GM19025 (cell line): ENCODE measurements around the gene CTSL.

ENCODE experiments used
- ATAC-seq: cut with Tn5 transposase; IDR thresholded peaks from one replicate; pipeline ENCODE4 v1.9.1; 2021; ENCODE audit warnings: mild to moderate bottlenecking, low read depth, moderate library complexity; ENCODE audit not compliant: unreplicated experiment

CTSL gene

DNA sequence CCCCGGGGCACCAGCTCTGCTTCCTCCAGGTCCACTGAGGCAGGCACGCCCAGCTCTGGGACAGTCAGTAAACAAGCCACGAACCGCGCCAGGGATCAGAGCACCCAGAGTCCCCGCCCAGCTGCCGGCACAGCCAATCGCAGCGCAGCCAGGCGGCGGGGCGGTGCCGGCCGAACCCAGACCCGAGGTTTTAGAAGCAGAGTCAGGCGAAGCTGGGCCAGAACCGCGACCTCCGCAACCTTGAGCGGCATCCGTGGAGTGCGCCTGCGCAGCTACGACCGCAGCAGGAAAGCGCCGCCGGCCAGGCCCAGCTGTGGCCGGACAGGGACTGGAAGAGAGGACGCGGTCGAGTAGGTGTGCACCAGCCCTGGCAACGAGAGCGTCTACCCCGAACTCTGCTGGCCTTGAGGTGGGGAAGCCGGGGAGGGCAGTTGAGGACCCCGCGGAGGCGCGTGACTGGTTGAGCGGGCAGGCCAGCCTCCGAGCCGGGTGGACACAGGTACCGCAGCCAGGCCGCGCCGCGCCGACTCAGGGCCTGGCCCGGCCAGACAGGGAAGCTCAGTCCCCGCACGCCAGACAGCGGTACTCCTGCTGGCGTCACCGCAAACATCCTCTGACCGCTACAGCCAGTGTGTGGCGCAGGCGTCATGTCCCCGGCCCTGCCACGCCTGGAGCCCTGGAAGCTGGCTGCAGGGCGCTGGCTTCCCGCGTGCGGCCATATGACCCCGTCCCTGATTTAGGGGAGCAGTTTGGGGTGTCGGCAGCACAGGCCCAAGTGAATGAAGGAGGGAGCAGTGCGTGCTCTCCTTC, at the start of gene CTSL:
Gene CTSL (plus strand): TSS at position 220 of the 810 bp plus-strand sequence. CDS start 1,485 bp downstream, outside the sequence.
- no peak for ATAC-seq

DNA sequence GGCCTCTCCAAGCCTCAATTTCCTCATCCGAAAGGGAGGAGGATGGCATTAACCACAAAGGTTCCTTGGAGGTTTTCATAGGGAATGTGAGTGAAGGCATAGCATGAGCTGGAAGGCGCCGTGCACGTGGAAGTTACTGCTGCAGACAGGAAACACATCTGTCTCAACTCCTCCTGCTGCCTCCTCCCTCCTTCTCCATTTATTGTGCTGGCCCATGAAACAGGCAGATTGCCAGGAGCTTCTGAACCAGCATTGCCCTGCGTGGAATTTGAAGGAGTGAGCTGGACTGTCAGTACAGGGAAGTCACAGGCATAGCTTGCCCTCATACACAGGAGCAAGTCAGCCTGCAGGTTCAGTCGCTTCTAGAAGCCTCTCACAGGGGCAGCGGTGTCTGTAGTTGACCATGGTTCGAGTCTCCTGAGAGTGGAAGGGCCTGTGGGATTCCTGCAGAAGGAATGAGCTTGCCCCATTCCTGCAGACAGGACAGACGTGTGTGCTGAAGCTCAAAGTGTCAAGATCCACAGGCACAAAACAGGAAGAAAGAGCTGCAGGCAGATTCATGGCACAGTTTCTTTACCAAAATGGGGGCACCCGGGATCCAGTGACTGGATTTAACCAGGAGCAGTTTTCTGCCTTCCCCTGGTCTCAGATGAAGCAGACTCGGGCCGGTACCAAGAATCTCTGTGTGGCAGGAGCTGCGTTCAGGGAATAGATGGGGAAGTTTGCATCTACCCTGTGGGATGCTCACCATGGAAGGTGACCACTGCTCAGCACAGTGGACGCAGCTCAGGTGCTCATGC, 48.7 kb upstream of the CTSL start:
- ATAC-seq: no peak

DNA sequence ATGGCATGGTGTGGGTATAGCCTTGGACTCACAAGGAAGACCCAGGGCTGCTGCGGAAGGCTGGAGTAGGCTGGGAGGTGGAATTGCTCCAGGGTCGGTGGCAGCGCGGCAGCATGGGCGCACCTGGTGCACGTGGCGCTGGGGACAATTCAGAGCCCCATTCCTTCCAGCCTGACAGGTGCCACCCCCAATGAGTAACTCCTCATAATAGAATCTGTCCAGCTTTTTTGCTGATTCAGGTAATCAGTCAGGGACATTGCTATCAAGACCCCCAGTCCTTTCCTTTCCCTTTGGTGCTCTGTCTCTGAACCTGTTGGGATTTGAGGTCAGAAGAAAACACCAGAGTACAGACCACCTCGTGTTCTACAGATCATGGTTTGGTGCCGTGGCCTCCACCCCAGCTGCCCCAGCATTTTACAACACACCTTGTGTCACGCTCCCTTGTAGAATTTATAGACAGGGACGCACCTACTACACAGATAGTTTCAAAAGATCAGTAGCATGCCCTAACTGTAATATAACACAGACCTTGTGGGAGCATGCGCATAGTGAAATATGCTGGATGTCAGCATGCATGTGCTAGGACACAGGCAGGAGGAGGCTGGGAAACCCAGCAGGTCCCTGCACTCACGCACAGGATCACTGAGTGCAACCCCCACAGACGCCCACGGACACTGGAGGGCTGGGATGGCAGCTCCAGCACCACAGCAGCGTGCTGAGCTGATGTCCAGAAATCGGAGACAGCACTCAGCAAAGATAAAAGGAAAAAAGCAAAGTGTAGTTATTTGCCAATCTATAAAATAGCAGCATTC, 47.9 kb upstream of the CTSL start:
- no peak for ATAC-seq

DNA sequence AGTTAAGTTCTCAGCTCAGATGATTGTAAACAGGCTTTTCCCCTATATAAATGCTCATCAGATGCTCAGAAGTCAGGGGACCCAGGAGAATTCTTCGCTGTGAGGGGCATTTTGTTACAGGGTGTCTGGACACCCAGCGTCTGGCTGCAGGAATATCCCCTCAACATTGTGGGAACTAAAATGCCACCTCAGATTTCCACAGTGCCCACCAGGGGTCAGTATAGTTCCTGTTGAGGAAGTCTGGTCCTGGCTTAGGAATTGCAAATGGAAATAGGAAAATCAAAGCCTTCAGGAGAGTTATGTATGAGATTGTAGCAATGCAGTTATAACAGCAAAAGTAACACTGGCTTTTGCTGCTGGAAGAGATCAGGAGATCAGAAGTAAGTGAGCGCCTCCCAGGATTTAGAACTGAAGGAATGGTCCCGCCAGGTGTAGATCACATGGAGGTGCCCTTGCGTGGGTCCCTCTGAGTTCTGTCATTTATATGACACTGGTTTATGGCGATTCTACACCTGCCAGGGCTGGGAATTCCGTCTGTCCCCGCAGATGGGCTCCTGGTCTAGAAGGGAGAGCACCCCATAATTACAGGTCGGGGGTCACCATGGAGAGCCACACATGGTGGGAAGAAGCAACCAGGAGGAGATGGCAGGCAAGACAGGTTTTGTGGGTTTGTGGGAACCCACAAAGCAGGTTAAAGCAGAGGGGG, 47.1 kb upstream of the CTSL start:
- no peak for ATAC-seq

DNA sequence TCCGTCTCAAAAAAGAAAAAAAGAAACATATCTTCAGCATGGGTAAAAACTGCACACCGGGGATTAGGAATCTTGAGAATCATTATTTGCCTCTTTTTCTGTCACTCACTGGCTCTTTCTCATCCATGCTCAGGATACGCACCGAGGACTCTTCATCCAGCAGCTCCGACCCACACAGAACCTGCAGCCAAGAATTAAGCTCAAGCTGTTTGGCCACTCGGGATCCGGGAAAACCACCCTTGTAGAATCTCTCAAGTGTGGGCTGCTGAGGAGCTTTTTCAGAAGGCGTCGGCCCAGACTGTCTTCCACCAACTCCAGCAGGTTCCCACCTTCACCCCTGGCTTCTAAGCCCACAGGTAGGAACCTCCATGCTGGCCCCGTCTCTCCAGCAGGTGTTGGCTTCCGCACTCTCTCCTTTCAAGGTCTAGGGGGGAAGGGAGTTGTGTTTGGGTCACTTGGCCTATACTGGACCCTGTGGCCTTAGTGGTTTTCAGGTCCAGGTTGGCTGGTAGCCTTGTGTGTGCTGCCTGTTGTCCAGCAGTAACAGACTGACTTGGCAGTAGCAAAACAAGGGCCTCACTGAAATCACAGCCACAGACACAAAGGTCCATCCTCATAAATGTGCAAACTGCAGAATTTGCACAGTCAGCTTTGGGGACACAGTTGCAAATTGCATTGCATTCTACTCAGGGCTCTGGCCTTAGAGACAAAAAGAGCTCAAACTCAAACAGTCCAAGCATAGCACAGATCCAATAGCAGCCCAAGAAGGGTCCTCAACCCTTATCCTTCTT, 44.5 kb upstream of the CTSL start:
- no peak for ATAC-seq

DNA sequence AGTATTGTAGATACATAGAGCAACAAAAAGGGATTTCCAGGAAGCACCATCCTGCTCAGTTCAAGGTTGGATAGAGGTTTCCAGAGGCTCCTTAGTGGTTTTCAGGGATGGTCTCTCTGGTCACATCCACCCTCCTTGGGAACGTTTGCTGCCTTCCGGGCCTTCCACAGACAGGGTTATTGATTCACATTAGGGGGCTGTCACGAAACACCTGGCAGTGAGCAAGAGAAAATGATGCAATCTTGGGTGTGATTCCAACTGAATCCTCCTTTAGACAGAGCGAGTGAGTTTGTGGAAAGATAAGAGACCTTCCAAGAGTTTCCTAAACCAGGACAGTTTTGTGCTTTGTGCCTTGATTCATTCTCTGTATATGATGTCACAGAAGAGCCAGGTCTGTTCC, 43.8 kb upstream of the CTSL start:
- ATAC-seq: no peak

DNA sequence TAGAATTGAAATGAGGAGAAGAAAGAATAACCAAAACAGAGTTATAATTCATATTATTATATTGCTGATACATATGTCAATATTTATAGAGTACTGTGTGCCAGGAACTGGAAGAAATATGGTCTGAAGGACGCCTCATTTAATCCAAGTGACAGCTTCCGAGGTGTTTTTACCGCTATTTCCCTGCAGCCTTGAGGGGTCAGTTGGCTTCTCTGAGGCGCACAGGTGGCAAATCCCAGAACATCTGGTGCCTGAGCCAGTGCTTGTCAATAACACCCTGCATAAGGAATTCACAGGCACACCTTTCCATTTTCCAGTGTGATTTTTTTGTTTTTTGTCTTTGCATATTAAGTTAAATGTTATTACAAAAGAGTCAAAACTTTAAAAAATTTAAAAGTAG, 43.3 kb upstream of the CTSL start:
- ATAC-seq: no peak

DNA sequence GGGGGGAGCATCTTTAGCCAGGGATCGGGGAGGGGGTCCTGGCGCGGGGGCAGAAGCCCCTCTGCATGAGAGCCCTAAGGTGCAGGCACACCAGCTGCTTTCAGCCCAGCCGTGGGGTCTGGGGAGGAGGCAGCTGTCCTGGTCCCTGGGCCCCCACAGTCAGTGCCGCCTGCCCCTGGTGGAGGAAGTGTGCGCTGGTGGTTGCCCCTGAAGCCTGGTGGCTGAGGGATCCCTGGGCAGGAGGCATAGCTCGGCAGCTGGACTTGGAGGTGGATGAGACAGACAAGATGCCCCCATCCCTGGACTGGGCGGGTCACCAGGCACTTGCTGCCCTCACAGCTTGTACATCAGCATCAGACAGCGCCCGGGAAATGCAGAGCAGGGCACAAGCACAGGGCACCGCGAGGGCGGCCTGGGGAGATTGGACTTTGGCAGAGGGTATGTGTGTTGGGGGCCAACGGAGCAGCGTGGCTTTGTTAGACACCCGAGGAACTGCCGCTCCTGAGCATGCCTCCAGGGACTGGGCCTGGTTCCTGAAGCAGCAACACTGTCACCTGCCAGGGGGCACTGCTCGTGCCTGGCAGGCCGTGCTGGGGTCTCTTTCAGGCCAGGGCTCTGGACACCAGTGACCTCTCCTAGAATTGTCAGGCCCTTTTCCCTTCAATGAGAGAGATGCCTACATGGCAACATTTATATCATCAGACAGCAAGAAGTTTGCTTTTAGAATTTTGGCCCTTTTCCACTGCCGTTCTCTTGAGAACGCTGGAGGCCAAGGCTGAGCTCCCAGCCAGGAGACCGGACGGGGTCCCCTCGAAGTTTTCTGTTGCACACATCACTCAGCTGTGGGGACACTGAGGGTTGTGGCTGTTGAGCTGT, 41.9 kb upstream of the CTSL start:
- no peak for ATAC-seq

DNA sequence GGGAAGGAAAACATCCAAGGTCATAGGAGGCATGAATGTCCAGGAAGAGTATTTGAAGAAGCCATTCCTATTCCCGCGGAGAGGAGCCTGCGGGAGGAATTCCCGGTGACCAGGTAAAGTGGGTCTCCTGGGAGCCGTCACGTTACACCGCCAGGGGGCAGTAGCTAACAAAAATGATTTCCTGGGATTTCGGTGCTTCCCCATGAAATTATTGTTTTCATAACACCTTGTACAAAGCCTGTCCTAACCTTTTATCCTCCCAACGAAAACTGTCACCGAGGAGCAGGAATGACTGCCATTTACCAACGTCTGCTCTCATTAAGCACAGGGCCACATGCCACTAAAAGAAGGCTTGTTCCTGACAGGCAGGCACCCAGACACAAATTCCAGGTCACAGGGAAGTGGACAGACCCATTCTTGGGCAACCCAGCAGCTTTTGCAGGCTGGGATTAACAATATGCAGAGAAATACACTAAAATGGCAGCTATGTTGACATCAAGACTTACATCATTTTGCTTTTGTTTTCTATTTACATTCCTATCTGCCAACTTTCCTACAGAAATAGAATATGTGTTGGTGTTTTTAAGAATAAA, 41.2 kb upstream of the CTSL start:
- no peak for ATAC-seq

DNA sequence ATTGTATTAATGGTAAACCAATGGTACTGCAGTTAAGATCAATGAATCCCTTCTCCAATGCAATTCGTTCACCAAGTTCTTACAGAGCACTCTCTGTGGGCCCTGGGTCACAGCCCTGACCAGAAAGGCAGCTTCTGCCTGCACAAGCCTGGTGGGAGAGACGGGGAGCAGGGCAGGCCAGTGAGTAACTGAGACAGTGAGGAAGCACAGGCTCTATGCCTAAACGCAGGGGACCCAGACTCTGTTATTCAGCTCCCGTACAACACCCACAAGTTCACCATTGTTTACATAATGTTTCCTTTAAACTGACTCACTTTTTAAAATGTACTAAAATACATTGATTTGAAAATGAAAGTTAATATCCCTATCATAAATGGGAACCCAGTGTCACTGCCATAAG, 40.5 kb upstream of the CTSL start:
- ATAC-seq: no peak

DNA sequence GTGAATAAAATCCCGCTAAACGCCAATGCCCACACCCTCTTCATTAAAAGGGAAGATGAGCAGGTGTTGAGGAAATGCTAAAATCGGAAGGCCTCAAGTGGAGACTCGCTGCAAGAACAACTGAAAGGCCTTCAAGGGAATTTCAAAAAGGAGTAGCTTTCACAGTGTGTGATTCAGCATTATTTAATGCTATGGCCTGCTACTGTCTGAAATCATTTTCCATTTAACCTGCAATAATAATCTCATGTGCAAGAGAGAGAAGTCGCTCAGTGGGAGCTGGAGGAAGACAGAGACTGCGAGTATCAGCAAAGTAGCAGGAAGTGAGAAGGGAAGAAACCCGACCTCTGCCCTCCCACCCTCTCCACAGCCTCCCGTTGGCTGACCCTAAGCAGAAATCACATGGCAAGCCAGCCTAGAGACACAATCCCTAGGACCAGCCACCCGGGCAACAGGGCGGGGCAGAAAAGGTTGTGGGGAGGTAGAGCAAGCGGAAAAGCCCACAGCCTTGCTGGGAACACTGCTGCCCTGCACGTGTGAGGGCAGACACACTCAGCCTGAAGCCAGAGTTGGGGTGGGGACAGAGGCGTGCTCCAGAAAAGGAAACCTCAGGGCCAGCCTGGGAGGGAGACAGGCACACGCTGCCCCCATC, 39.9 kb upstream of the CTSL start:
- no peak for ATAC-seq

DNA sequence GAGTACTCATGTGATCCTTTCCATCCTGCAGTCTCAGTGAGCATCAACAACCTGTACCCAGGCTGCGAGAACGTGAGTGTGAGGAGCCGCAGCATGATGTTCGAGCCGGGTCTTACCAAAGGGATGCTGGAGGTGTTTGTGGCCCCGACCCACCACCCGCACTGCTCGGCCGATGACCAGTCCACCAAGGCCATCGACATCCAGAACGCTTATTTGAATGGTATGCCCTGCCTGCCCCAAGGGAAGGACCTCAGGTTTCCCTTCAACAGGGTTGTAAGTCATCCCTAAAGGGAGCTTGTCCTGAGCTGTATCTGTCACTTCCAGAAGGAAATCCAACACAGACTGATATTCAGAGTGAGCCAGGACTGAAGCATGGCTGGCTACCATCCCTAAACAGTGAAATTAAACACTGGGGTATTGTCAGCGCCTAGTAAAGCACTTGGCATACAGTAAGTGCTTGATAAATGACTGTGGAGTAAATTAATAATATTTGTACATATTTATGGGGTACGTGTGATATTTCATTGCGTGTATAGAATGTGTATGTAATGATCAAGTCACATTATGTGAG, 39.3 kb upstream of the CTSL start:
- ATAC-seq: no peak

DNA sequence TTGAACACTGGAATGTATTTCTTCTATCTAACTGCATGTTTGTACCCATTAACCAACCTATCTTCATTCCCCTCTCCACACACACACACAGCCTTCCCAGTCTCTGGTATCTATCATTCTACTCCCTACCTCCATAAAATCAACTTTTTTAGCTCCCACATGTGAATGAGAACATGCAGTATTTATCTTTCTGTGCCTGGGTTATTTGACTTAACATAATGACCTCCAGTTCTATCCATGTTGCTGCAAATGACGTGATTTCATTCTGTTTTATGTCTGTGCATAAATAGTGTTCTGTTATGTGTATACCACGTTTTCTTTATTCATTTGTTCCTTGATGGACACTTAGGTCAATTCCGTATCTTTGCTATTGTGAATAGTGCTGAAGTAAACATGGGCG, 38.7 kb upstream of the CTSL start:
- ATAC-seq: no peak

DNA sequence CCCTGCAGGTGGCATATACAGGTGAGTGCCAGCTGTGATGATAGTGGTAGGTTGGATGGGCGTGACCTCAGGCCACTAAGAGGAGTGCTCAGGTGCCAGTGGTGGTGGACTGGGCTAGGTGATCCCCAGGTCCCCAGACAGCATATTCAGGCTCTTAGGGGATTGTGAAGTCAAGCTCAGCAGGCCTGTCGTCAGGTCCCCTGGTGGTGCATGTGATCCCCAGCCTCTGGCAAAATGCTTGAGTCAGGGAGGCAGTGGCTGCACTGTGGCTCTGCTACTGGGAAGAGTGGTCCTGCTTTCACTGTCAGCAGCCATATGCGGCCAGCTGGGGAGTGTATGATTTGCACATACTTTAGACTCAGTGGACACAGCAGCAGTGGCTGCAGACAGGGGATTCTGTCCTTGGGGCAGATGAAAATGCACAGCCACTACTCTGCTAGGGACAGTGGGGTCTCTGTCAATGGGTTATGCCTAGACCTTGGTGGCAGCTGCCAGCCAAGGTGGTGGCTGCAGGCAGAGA, 31.6 kb upstream of the CTSL start:
- no peak for ATAC-seq

DNA sequence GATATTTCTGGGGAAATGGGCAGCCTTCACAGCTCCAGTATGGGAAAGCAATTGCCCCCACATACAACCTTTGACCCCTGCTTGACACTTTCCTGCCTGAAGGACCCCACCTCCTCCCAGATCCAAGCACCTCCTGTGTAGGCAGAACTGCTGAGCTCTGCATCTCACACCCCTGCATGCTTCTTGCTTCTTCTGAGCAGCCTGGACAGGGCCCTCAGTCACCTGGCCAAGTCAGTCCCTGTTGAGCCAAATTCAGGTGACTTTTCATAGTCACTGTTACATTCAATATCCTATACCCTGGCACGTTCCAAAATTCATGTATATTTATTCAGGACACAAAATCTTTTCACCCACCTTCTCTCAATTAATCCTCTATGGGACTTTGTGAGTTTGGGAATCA, 30.4 kb upstream of the CTSL start:
- no peak for ATAC-seq

DNA sequence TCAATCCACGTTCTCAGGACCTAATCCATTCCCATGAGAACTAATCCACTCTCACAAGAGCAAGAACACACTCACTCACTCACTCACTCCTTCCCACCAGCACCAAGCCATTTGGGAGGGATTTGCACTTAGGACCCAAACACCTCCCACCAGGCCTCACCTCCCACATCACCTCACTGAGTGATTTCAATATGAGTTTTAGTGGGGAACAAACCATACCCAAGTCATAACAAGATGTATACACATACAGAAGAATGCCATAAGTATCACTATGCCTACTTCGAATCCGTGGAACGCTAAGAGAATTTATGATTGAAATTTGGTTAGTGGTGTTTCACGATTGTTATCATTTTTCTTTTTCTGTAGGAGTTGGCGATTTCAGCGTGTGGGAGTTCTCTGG, 29.3 kb upstream of the CTSL start:
- ATAC-seq: no peak

DNA sequence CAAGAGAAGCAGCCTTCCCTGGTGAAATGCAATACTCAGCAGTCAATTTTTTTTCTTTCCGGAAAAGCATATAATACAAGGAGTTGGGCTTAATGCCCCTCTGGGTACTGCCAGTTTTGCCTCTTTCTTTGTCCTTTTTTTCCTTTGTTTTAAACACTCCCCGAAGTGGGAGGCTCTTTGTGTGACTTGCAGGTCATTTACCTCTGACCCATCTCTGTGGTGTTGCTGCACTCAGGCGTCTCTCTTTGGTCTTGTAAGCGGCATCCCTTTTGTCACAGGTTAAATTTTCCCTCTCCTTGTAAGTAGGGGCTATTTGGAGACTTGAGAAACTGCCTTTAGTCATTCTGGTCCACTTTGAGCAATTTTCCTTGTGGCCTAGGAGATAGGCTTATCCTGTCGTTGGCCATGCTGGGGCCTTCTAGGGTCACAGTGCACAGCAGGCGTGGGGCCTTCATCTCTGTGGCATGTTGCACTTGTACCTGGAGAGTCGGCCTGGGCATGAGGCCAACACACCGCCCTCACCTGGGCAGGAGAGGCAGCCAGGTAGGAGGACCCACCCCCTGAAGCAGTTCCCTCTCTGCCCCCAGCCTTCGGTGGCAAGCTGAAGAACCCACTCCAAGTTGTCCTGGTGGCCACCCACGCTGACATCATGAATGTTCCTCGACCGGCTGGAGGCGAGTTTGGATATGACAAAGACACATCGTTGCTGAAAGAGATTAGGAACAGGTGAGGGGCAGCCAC, 27.7 kb upstream of the CTSL start:
- ATAC-seq: no peak
